ENCODE data around the gene SLC34A1.

SLC34A1 gene

GRCh38 chr5:177432839-177433657 is 48.8 kb downstream of the SLC34A1 start:
- DNase-seq = no peak

- DNase-seq = no peak
These were observed 49.5 kb downstream of the SLC34A1 start for GRCh38 chr5:177433658-177434217.

- DNase-seq = peak in 4 of 6 experiments; percentile 20 to 54 (median 34)
These were observed 50.2 kb downstream of the SLC34A1 start for GRCh38 chr5:177434437-177434836.

GRCh38 chr5:177434942-177435738 is 50.9 kb downstream of the SLC34A1 start:
- DNase-seq = no peak

- DNase-seq = no peak
These were observed 51.8 kb downstream of the SLC34A1 start for GRCh38 chr5:177435847-177436536.

GRCh38 chr5:177437623-177438022 is 53.4 kb downstream of the SLC34A1 start:
- no peak for DNase-seq

- no peak for DNase-seq
These were observed 54.2 kb downstream of the SLC34A1 start for GRCh38 chr5:177438468-177438867.

GRCh38 chr5:177439518-177440053 is 55.4 kb downstream of the SLC34A1 start:
- no peak for DNase-seq

GRCh38 chr5:177440211-177440989 is 56.2 kb downstream of the SLC34A1 start:
- peak in 4 of 6 experiments; percentile 28 to 44 (median 32) for DNase-seq

GRCh38 chr5:177440990-177441780 is 57.0 kb downstream of the SLC34A1 start:
- no peak for DNase-seq

- DNase-seq = no peak
These were observed 58.0 kb downstream of the SLC34A1 start for GRCh38 chr5:177442066-177442826.

- DNase-seq = no peak
These were observed 59.1 kb downstream of the SLC34A1 start for GRCh38 chr5:177443144-177443983.

GRCh38 chr5:177444106-177445051 is 60.1 kb downstream of the SLC34A1 start:
- peak in 3 of 6 experiments; percentile 21 to 48 (median 46) for DNase-seq

GRCh38 chr5:177445052-177445916 is 61.0 kb downstream of the SLC34A1 start:
- peak in 5 of 6 experiments; percentile 29 to 49 (median 37) for DNase-seq

- peak in 1 of 6 experiments; percentile 30 for DNase-seq
These were observed 61.6 kb downstream of the SLC34A1 start for GRCh38 chr5:177445917-177446199.

GRCh38 chr5:177446200-177447065 is 62.2 kb downstream of the SLC34A1 start, which contains the start of gene PRR7:
Gene PRR7, plus strand, starts transcription at chr5:177446814. Its CDS starts 8,254 bp downstream, at chr5:177455068.
- DNase-seq = peak; percentile 58 to 85 (median 74)
